ENCODE results near the gene RPL35. TPM values are rescaled to one million over a fixed set of nuclear protein-coding genes. Genes with fewer than 3 reads are reported as not detected.
A peak's percentile ranks its signal among the peaks of the same experiment; 100 is the strongest.
"Not testable (repeated sequence)": the region's sequence is repeated elsewhere in the genome, so short reads cannot be mapped to it uniquely, and the experiment has no call there.

Gene RPL35
- total RNA-seq, 1 donor from 2014 or later: 752 TPM

- DNase-seq (ENCODE audit: missing footprints) (no peak), ATAC-seq (no peak)
- intact Hi-C loops (cut with DNase I): no loop called here
These were observed 5.6 kb downstream of the RPL35 start for GRCh38 chr9:124855944-124856765.

GRCh38 chr9:124855566-124855943 lies 6.2 kb downstream of the RPL35 start:
- ATAC-seq: no peak
- intact Hi-C loops (cut with DNase I): no loop called here
- DNase-seq (ENCODE audit: missing footprints): no peak

- intact Hi-C loops (cut with DNase I): no loop called here
- no peak for DNase-seq (ENCODE audit: missing footprints)
These were observed 6.9 kb downstream of the RPL35 start for GRCh38 chr9:124854822-124855221.

GRCh38 chr9:124854161-124854560 lies 7.6 kb downstream of the RPL35 start:
- no peak for DNase-seq (ENCODE audit: missing footprints)
- no peak for ATAC-seq
- intact Hi-C loops (cut with DNase I): no loop called here

More at GRCh38 chr9:124854822-124855221, 6.9 kb downstream of the RPL35 start:
- ATAC-seq: no peak

- ATAC-seq (no peak), DNase-seq (ENCODE audit: missing footprints) (no peak)
- intact Hi-C loops (cut with DNase I): no loop called here
These were observed 8.1 kb downstream of the RPL35 start for GRCh38 chr9:124853605-124854143.

- peak; percentile 92 for DNase-seq (ENCODE audit: missing footprints)
- peak; percentile 90 for ATAC-seq
- intact Hi-C loops (cut with DNase I): loop anchor here (1.0 kb wide), 1 partner anchor 79 kb away; no protein-coding TSS in a partner anchor
These were observed 8.8 kb downstream of the RPL35 start, which contains the start of gene WDR38 for GRCh38 chr9:124852829-124853531. TSS of gene WDR38 (plus strand) at chr9:124853460. CDS start at chr9:124853532, 72 bp downstream.

- DNase-seq (ENCODE audit: missing footprints): no peak
These were observed 9.5 kb downstream of the RPL35 start for GRCh38 chr9:124852121-124852828.

GRCh38 chr9:124849801-124850200 lies 12.0 kb downstream of the RPL35 start:
- intact Hi-C loops (cut with DNase I): loop anchor here (2.0 kb wide), 1 partner anchor 15 kb away; no protein-coding TSS in a partner anchor
- ATAC-seq: no peak
- no peak for DNase-seq (ENCODE audit: missing footprints)

More at GRCh38 chr9:124852121-124852828, 9.5 kb downstream of the RPL35 start:
- ATAC-seq: peak; percentile 51
- intact Hi-C loops (cut with DNase I): loop anchor here (1.0 kb wide), 1 partner anchor 78 kb away; no protein-coding TSS in a partner anchor

- DNase-seq (ENCODE audit: missing footprints): no peak
- intact Hi-C loops (cut with DNase I): no loop called here
- ATAC-seq: no peak
These were observed 14.8 kb downstream of the RPL35 start for GRCh38 chr9:124846969-124847368.

- intact Hi-C loops (cut with DNase I); ATAC-seq; DNase-seq (ENCODE audit: missing footprints): not testable (repeated sequence)
These were observed 15.3 kb downstream of the RPL35 start for GRCh38 chr9:124846467-124846866.

GRCh38 chr9:124844291-124844690 lies 17.5 kb downstream of the RPL35 start:
- no peak for ATAC-seq
- DNase-seq (ENCODE audit: missing footprints): no peak
- intact Hi-C loops (cut with DNase I): no loop called here

GRCh38 chr9:124843456-124844034 lies 18.2 kb downstream of the RPL35 start:
- DNase-seq (ENCODE audit: missing footprints) (no peak), ATAC-seq (no peak)
- intact Hi-C loops (cut with DNase I): no loop called here

GRCh38 chr9:124841075-124841821 lies 20.5 kb downstream of the RPL35 start:
- DNase-seq (ENCODE audit: missing footprints): no peak
- intact Hi-C loops (cut with DNase I): no loop called here
- no peak for ATAC-seq

GRCh38 chr9:124840300-124840833 lies 21.4 kb downstream of the RPL35 start:
- DNase-seq (ENCODE audit: missing footprints) (no peak), ATAC-seq (no peak)
- intact Hi-C loops (cut with DNase I): no loop called here

- intact Hi-C loops (cut with DNase I): no loop called here
- no peak for DNase-seq (ENCODE audit: missing footprints)
- no peak for ATAC-seq
These were observed 22.0 kb downstream of the RPL35 start for GRCh38 chr9:124839612-124840299.

- intact Hi-C loops (cut with DNase I); DNase-seq (ENCODE audit: missing footprints); ATAC-seq: not testable (repeated sequence)
These were observed 23.0 kb downstream of the RPL35 start for GRCh38 chr9:124838567-124839275.

All from Right ventricle myocardium inferior (tissue), 1 donor.